ENCODE data around the gene KAZN.

- TF ChIP-seq CTCF (optimal IDR thresholded peaks at IDR 0.05 in 1 of 3, IDR thresholded peaks at IDR 0.05 in 1 of 3, conservative IDR thresholded peaks at IDR 0.05 in 1 of 3; ENCODE audit: extremely low read depth in 1 of 3, insufficient read depth in 2 of 3, low read length in 3 of 3) (no peak), EZH2 (IDR thresholded peaks at IDR 0.05; ENCODE audit: low read length) (no peak)
Observed at GRCh38 chr1:15151871-15152270, 553.4 kb downstream of the KAZN start.
